Breast epithelium (tissue), 4 donors: ENCODE data around the gene MCRIP1. TPM values are rescaled to one million over a fixed set of nuclear protein-coding genes. Genes with fewer than 3 reads are reported as not detected.

Experiments
- DNase-seq, 2 donors: peaks; one replicate each; pipeline ENCODE4 v3.0.0-alpha.2; 2019; ENCODE audit warnings: low spot score in 2 of 2
- H3K27ac ChIP-seq, 2 donors: fragments of 200-600 bp; sonication (generic) in 1 of 2; one replicate each; pipeline ENCODE4 v1.5.1; 2016 to 2019; ENCODE audit warnings: mild to moderate bottlenecking in 1 of 2
- H3K27me3 ChIP-seq, 2 donors: fragments of 200-600 bp; sonication (generic) in 1 of 2; one replicate each; pipeline versions ENCODE4 v1.5.1 to v1.6.0; 2017 to 2019; ENCODE audit warnings: control low read depth in 1 of 2, mild to moderate bottlenecking in 1 of 2
- H3K36me3 ChIP-seq: fragments of 200-600 bp; one replicate; pipeline ENCODE4 v1.5.1; 2019
- H3K4me1 ChIP-seq, 2 donors: fragments of 200-600 bp; sonication (generic); one replicate each; pipeline ENCODE4 v1.5.1; 2016 to 2019; ENCODE audit warnings: control low read depth in 1 of 2
- H3K4me3 ChIP-seq, 3 donors: fragments of 200-600 bp; sonication (generic); 1 replicate in 2 of 3; 2 replicates in 1 of 3; pipeline ENCODE4 v1.5.1; 2016 to 2019; ENCODE audit warnings: mild to moderate bottlenecking in 3 of 3, moderate library complexity in 2 of 3
- H3K9me3 ChIP-seq, 2 donors: fragments of 200-600 bp; sonication (generic) in 1 of 2; one replicate each; pipeline ENCODE4 v1.5.1; 2016 to 2019; ENCODE audit warnings: control low read depth in 1 of 2
- POLR2A ChIP-seq: fragments of 450-650 bp; IDR thresholded peaks from one replicate; pipeline ENCODE4 v1.6.1; 2016; ENCODE audit warnings: antibody characterized with exemption, mild to moderate bottlenecking, moderate library complexity
- POLR2AphosphoS5 ChIP-seq, 3 donors: sonication (generic); formaldehyde crosslinking; IDR thresholded peaks; one replicate each; pipeline ENCODE4 v1.6.1; 2017; ENCODE audit warnings: antibody characterized with exemption in 3 of 3
- intact Hi-C: fragments of 100-400 bp; cut with DNase I; formaldehyde crosslinking; loops from one replicate; pipeline ENCODE4 v1.15.1; 2023; ENCODE audit warnings: low total_unique reads
- total RNA-seq, 3 donors: library from RNA; depleted of rRNA; stranded (reverse); fragments of >200 nt; gene quantifications; one replicate each; pipeline ENCODE4 v1.1.0, GENCODE V29; 2016
- TF ChIP-seq, protein P1 (sequence below), 3 donors: fragments of 450-650 bp; IDR thresholded peaks; one replicate each; pipeline ENCODE4 v1.5.1; 2016 to 2017; ENCODE audit warnings: antibody characterized with exemption in 3 of 3, mild to moderate bottlenecking in 3 of 3, moderate library complexity in 3 of 3

Gene MCRIP1
- total RNA-seq, 3 donors from 2014 or later = 51.2 to 81.0 (median 67.5) TPM

DNA sequence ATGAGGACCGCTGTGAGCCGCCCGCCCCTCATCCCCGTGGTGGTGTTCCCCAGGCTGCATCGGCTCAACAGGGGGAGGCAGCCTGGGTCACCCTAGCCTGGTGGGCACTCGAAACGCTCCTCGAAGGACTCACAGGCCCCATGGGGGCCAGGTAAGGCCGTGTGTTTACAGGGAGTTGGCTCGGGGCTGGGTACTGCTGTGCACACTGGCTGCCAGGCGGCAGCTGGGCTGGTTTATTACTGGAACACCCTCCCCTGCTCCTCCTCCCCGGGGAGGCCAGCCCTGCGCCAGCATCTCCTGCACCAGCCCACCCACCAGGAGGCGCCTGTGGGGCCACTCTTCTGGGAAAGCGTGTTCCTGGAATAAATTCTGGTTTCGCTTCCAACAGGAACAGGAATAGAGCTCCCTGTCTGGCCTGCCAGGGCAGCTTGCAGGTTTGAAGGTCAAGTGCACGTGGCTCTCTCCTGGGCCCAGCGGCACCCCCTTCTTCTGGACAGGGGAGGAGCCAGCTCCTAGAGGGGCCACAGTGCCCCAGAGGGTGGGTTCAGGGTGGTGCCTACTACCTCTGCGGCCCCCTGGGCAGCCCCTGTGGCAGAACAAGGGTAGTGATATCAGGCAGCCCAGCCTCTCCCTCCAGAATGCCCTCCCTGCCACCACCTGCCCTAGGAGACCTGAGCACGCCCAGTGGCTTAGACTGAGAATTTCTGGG lies 11.3 kb downstream of the MCRIP1 start:
- DNase-seq = peak; percentile 85 to 88
- H3K36me3 ChIP-seq = no peaks in the 10 kb centered on the region
- no peaks in the 10 kb centered on the region for H3K9me3 ChIP-seq
- H3K4me1 ChIP-seq = peaks cover 7 to 11% of the 10 kb centered on the region in 2 donors
- H3K4me3 ChIP-seq = peak overlapping the region in 1 of 3 donors; percentile 20
- H3K27me3 ChIP-seq = no peaks in the 10 kb centered on the region
- TF ChIP-seq POLR2AphosphoS5 (IDR thresholded peaks at IDR 0.05) (peak in 2 of 3 donors; percentile 53 to 58), POLR2A (no peak)
- TF ChIP-seq, protein P1, sequence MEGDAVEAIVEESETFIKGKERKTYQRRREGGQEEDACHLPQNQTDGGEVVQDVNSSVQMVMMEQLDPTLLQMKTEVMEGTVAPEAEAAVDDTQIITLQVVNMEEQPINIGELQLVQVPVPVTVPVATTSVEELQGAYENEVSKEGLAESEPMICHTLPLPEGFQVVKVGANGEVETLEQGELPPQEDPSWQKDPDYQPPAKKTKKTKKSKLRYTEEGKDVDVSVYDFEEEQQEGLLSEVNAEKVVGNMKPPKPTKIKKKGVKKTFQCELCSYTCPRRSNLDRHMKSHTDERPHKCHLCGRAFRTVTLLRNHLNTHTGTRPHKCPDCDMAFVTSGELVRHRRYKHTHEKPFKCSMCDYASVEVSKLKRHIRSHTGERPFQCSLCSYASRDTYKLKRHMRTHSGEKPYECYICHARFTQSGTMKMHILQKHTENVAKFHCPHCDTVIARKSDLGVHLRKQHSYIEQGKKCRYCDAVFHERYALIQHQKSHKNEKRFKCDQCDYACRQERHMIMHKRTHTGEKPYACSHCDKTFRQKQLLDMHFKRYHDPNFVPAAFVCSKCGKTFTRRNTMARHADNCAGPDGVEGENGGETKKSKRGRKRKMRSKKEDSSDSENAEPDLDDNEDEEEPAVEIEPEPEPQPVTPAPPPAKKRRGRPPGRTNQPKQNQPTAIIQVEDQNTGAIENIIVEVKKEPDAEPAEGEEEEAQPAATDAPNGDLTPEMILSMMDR (IDR thresholded peaks at IDR 0.05) = peak in 2 of 3 donors; percentile 54 to 62
- intact Hi-C loops = no loop called here
- peak overlapping the region; percentile 83 to 92 for H3K27ac ChIP-seq

DNA sequence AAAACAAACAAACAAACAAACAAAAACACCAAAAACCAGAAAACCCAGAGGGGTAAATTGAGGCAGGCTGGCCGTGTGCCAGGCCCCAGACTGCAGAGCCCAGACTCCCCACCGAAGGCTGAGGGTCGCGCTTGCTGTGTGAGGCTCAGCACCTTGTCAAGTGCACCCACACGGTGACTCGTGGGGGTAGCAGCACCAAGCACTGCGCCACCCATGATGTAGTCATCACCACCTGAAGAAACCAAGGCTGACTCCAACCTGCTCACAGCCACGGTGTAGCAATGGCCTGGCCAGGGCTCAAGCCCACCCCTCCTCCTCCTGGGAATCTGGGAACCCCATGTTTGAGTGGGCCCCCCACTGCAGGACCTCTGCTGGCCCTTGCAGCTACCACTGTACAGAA lies 11.9 kb downstream of the MCRIP1 start:
- H3K36me3 ChIP-seq = no peaks in the 10 kb centered on the region
- no peaks in the 10 kb centered on the region for H3K27me3 ChIP-seq
- no peaks in the 10 kb centered on the region for H3K9me3 ChIP-seq
- TF ChIP-seq, protein P1 (IDR thresholded peaks at IDR 0.05) = no peak
- TF ChIP-seq POLR2A (no peak), POLR2AphosphoS5 (IDR thresholded peaks at IDR 0.05) (no peak)
- intact Hi-C loops = no loop called here
- peaks cover 7 to 11% of the 10 kb centered on the region in 2 donors for H3K4me1 ChIP-seq
- no peak for DNase-seq
- peak overlapping the region in 1 of 3 donors; percentile 20 for H3K4me3 ChIP-seq
- peak overlapping the region; percentile 83 to 92 for H3K27ac ChIP-seq

DNA sequence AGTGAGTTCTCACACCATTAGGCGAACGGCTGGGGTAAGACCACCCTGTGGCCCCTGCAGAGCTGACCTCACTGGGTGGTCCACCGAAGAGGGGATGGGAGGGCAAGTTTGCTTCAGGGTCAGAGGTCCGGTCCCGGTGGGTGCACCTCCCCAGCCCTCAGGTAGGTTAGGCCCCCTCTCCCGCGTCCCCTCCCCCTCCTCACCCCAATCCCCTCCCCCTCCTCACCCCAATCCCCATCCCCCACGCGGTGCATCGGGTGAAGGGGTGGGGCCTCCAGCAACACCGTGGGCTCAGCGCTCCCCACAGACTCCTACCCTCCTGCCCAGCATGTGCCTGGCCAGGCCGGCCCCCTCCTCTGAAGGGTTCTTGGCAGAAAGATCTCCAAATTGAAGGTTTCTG lies 13.4 kb downstream of the MCRIP1 start:
- no peaks in the 10 kb centered on the region for H3K9me3 ChIP-seq
- no peak overlapping the region for H3K4me3 ChIP-seq
- no peak for DNase-seq
- intact Hi-C loops = loop anchor here (2.0 kb wide), 1 partner anchor 63 kb away; no protein-coding TSS in a partner anchor
- TF ChIP-seq POLR2AphosphoS5 (IDR thresholded peaks at IDR 0.05) = no peak
- no peak for TF ChIP-seq POLR2A
- TF ChIP-seq, protein P1 (IDR thresholded peaks at IDR 0.05) = no peak
- no peaks in the 10 kb centered on the region for H3K27me3 ChIP-seq
- H3K27ac ChIP-seq = no peak overlapping the region
- no peaks in the 10 kb centered on the region for H3K36me3 ChIP-seq
- H3K4me1 ChIP-seq = peaks cover 7 to 11% of the 10 kb centered on the region in 2 donors

DNA sequence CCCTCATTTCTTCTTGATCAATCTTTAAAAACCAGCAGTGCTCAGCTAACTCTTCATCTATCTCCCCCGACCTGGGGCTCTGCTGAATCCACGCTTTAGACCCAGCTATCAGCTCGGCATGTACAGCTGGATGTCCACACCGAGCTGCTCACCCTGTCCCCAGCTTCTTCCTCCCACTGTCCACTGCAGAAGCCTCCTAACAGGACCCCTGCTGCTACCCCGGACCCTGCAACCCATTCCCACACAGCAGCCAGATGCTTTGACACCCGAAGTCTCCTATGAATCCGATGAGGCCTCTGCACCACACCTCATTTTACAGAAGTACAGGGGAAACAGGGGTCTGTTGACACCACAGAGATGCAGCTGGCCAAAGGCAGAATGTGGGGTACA lies 15.3 kb downstream of the MCRIP1 start:
- Histone ChIP-seq H3K4me3 (no peak overlapping the region), H3K27ac (no peak overlapping the region), H3K27me3 (no peaks in the 10 kb centered on the region), H3K9me3 (no peaks in the 10 kb centered on the region), H3K36me3 (no peaks in the 10 kb centered on the region), H3K4me1 (peaks cover 7 to 11% of the 10 kb centered on the region in 2 donors)
- intact Hi-C loops = loop anchor here (2.0 kb wide), 1 partner anchor 65 kb away; no protein-coding TSS in a partner anchor
- TF ChIP-seq, protein P1 (IDR thresholded peaks at IDR 0.05) = no peak
- no peak for TF ChIP-seq POLR2A
- TF ChIP-seq POLR2AphosphoS5 (IDR thresholded peaks at IDR 0.05) = no peak
- DNase-seq = no peak

DNA sequence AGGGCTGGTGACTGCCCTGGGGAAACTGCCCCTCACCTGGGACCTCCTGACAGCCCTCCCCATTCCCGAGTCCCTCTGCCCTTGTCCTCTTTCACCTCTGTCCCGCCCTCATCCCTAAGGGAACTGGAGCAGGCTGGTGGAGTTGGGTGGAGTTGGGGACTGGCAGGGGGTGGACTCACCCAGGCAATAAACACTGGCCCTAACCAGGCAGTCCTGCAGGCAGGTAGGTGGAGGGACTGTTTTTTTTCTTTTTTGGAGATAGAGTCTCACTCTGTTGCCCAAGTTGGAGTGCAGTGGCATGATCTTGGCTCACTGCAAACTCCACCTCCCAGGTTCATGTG lies 17.5 kb downstream of the MCRIP1 start:
- intact Hi-C loops = no loop called here
- TF ChIP-seq POLR2A (no peak), POLR2AphosphoS5 (IDR thresholded peaks at IDR 0.05) (no peak)
- TF ChIP-seq, protein P1 (IDR thresholded peaks at IDR 0.05) = no peak
- Histone ChIP-seq H3K4me1 (no peaks in the 10 kb centered on the region), H3K4me3 (no peak overlapping the region), H3K27me3 (peaks cover 0 to 21% of the 10 kb centered on the region in 2 donors), H3K36me3 (no peaks in the 10 kb centered on the region), H3K9me3 (no peaks in the 10 kb centered on the region), H3K27ac (no peak overlapping the region)
- DNase-seq = no peak
